ENCODE measurements around the gene SPATA7. TPM values are rescaled to one million over a fixed set of nuclear protein-coding genes. Genes with fewer than 3 reads are reported as not detected.

Gene SPATA7, protein sequence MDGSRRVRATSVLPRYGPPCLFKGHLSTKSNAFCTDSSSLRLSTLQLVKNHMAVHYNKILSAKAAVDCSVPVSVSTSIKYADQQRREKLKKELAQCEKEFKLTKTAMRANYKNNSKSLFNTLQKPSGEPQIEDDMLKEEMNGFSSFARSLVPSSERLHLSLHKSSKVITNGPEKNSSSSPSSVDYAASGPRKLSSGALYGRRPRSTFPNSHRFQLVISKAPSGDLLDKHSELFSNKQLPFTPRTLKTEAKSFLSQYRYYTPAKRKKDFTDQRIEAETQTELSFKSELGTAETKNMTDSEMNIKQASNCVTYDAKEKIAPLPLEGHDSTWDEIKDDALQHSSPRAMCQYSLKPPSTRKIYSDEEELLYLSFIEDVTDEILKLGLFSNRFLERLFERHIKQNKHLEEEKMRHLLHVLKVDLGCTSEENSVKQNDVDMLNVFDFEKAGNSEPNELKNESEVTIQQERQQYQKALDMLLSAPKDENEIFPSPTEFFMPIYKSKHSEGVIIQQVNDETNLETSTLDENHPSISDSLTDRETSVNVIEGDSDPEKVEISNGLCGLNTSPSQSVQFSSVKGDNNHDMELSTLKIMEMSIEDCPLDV
- total RNA-seq (2022; extraction: Qiagen RNA extraction; ENCODE audit: low read depth), result 2.9 to 6.3 TPM (median 3.8 TPM) in 5 replicates

DNA sequence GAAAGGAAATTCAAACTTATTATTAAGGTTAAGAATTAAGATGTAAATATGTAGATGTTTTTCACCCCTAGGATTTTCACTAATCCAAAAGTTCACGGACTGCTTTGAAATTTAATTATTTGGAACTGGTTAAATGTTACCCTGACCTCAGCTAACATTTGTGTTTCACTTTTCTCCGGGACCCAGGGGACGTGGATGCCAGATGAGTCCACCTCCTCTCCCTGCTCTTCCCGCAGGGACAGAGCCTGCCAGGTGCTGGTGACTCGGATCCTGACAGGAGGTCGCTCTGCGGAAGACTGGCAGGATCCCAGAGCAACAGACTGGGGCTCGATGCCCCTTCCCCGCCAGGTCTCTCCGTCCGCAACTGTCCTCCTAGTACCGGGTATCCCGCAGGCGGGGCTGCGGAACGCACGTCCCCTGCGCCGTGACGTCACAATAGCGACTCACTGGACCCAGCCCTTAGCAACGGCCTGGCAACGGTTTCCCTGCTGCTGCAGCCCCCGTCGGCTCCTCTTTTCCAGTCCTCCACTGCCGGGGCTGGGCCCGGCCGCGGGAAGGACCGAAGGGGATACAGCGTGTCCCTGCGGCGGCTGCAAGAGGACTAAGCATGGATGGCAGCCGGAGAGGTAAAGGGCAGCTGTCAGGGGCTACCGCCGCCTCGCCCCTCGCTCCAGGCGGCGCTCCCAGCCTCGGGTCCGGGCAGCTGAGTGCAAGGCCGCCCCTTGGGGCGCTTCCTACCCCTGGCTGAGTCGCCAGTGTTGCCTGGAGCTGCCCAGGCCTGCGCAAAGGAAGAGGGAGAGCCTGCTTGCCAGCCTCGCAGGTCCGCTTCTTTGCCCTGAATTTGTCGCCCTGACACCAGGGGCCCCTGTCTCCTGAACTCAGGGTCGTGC, at the start of gene SPATA7:
Gene SPATA7, plus strand, starts transcription at position 446 of the 890 bp plus-strand sequence. Its CDS starts 162 bp downstream, at position 608.

Other genes starting within 250 kb of the SPATA7 start
- not detected in 5 replicates for gene KCNK10, start 62.4 kb upstream of the SPATA7 start, total RNA-seq (2022; extraction: Qiagen RNA extraction; ENCODE audit: low read depth)
- gene PTPN21, start 169.3 kb downstream of the SPATA7 start, total RNA-seq (2022; extraction: Qiagen RNA extraction; ENCODE audit: low read depth), result 7.5 to 10.1 TPM (median 9.6 TPM) in 5 replicates
- 60.4 to 68.9 TPM (median 62.7 TPM) in 5 replicates for gene ZC3H14, start 177.4 kb downstream of the SPATA7 start, total RNA-seq (2022; extraction: Qiagen RNA extraction; ENCODE audit: low read depth)

Measured in A549 treated with ZK216348 at 1 μM for 4 hours (cell line).